HAP-1 (cell line): Measurements from ENCODE around the gene SDK1.

Experiments
- DNase-seq, 2 experiments: peaks; one replicate each; pipeline ENCODE4 v3.0.0-alpha.2; 2016 to 2020; ENCODE audit warnings: low spot score in 2 of 2
- H3K27me3 ChIP-seq: fragments of 250-450 bp; sonication (Bioruptor Pico); 2 replicates; pipeline ENCODE4 v1.5.1; 2020; ENCODE audit warnings: low read depth, mild to moderate bottlenecking, moderate library complexity
- H3K36me3 ChIP-seq: fragments of 250-450 bp; sonication (Bioruptor Pico); replicated peaks from 2 replicates; pipeline ENCODE4 v1.5.1; 2020; ENCODE audit warnings: mild to moderate bottlenecking
- H3K4me1 ChIP-seq: fragments of 250-450 bp; sonication (Bioruptor Pico); 2 replicates; pipeline ENCODE4 v1.5.1; 2020; ENCODE audit warnings: mild to moderate bottlenecking
- H3K4me3 ChIP-seq: fragments of 250-450 bp; sonication (Bioruptor Pico); 2 replicates; pipeline ENCODE4 v1.5.1; 2020; ENCODE audit warnings: mild to moderate bottlenecking, moderate library complexity
- H3K9me3 ChIP-seq: fragments of 250-450 bp; sonication (Bioruptor Pico); 2 replicates; pipeline ENCODE4 v1.5.1; 2020; ENCODE audit warnings: mild to moderate bottlenecking, moderate library complexity
- in situ Hi-C: fragments of 300-500 bp; cut with MboI; formaldehyde crosslinking; loops from 3 replicates; pipeline ENCODE4 v1.14.3; 2020; ENCODE audit warnings: low sequenced_read_pairs, inconsistent platforms, mixed read lengths

SDK1 gene

GRCh38 chr7:3606436-3606835 lies 305.4 kb downstream of the SDK1 start:
- H3K27me3 ChIP-seq: no peaks in the 10 kb centered on the region
- in situ Hi-C loops: no loop called here
- DNase-seq: no peak
- no peaks in the 10 kb centered on the region for H3K4me1 ChIP-seq
- no peak overlapping the region for H3K4me3 ChIP-seq
- H3K9me3 ChIP-seq: no peaks in the 10 kb centered on the region
- H3K36me3 ChIP-seq: no peaks in the 10 kb centered on the region

DNA sequence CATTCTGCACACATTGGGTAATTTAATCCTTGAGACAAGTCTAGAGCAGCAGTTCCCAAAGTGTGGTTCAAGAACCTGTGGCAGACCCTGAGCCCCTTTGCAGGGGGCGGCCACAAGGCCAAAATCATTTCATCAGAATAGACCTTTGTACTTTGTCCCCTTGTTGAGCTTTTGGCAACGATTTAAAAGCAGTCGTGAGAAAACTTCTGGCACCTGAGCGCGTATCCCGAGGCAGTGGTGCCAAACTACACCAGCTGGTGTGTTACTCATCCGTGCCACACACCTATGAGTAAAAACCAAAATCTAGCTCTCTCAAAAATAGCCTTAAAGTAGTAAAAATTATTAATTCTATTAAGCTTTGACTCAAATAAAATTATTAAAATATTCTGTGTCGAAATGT lies 306.8 kb downstream of the SDK1 start:
- H3K9me3 ChIP-seq: no peaks in the 10 kb centered on the region; the same call in 1 of the 2 replicates
- H3K36me3 ChIP-seq: no peaks in the 10 kb centered on the region
- in situ Hi-C loops: no loop called here
- no peaks in the 10 kb centered on the region for H3K4me1 ChIP-seq
- no peak overlapping the region for H3K4me3 ChIP-seq
- DNase-seq: no peak
- H3K27me3 ChIP-seq: no peaks in the 10 kb centered on the region

DNA sequence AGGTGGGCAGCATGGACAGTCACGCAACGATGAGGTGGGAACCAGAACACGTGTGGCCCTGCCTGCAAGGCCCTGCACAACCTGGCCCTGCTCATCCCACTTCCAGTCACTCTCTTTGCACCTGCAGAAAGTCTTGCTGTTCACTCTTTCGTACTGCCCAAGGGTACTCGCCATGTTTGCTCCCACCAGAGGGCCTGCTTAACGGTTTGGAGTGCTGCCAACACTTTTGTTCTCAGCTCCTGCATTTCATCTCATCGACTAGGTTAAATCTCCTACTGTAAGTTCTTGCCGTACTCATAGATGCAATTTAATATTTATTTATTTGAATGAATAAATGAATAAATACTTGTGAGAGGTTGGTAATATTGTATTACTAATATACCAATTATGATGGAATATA lies 315.3 kb downstream of the SDK1 start:
- H3K9me3 ChIP-seq: no peaks in the 10 kb centered on the region; the same call in 1 of the 2 replicates
- H3K27me3 ChIP-seq: no peaks in the 10 kb centered on the region
- no peak overlapping the region for H3K4me3 ChIP-seq
- in situ Hi-C loops: no loop called here
- no peaks in the 10 kb centered on the region for H3K36me3 ChIP-seq
- DNase-seq: no peak
- H3K4me1 ChIP-seq: no peaks in the 10 kb centered on the region

- no peaks in the 10 kb centered on the region for H3K27me3 ChIP-seq
- H3K4me1 ChIP-seq: no peaks in the 10 kb centered on the region
- in situ Hi-C loops: no loop called here
- no peak overlapping the region for H3K4me3 ChIP-seq
- H3K36me3 ChIP-seq: no peaks in the 10 kb centered on the region
- H3K9me3 ChIP-seq: no peaks in the 10 kb centered on the region
- DNase-seq: no peak
These were observed 329.0 kb downstream of the SDK1 start for GRCh38 chr7:3630081-3630480.

- Histone ChIP-seq H3K36me3 (no peaks in the 10 kb centered on the region), H3K9me3 (no peaks in the 10 kb centered on the region), H3K4me3 (no peak overlapping the region), H3K27me3 (no peaks in the 10 kb centered on the region), H3K4me1 (no peaks in the 10 kb centered on the region)
- in situ Hi-C loops: no loop called here
- DNase-seq: no peak
These were observed 333.3 kb downstream of the SDK1 start for GRCh38 chr7:3634396-3634795.

DNA sequence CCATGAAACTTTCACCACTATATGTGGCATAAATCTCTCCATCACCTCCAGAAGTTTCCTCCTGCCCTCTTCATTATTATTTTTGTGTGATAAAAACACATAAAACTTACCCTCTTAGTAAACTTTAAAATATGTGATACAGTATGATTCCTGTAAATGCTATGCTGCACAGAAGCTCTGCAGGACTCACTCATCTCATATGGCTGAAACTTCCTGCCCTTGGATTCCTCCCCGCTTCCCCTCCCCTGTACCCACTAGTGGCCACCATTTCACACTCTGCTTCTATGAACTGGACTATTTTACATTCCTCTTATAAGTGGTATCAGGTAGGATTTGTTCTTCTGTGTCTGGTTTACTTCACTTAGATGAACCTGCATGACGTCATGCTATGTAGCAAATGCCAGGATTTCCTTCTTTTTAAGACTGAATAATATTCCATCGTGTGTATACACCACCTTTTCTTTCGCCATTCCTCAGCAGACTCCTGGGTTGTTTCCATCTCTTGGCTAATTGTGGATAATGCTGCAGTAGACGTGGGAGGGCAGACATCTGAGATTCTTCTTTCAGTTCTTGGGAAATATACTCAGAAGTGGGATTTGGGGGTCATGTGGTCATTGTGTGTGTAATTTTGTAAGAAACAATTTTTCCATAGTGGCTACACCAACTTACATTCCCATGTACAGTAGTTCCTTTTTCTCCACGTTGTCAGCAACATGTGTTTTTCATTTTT lies 335.2 kb downstream of the SDK1 start:
- Histone ChIP-seq H3K9me3 (no peaks in the 10 kb centered on the region), H3K36me3 (no peaks in the 10 kb centered on the region), H3K4me3 (no peak overlapping the region), H3K27me3 (no peaks in the 10 kb centered on the region), H3K4me1 (no peaks in the 10 kb centered on the region)
- DNase-seq: no peak
- in situ Hi-C loops: no loop called here

GRCh38 chr7:3639253-3639652 lies 338.2 kb downstream of the SDK1 start:
- H3K27me3 ChIP-seq: no peaks in the 10 kb centered on the region
- in situ Hi-C loops: no loop called here

DNA sequence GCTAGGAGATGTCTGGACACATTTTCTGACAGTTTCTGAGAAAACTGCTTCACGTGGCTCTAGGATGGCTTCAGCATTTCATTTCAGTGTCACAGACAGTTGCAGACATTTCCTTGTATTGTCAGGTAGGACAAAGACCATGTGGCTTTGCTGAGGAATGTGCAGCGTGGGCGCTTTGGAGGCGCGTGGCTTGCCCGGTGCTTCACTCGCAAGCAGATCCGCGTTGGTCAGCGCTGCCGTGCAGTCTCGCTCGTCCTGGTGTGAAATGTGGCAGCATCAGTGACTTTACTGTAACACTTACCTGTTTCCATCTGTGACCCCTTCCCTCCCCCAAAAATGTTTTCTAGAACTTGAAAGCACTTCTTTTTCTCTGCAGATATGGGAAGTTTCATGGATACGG lies 340.5 kb downstream of the SDK1 start:
- H3K36me3 ChIP-seq: no peaks in the 10 kb centered on the region
- in situ Hi-C loops: no loop called here
- DNase-seq: no peak
- no peaks in the 10 kb centered on the region for H3K9me3 ChIP-seq
- no peaks in the 10 kb centered on the region for H3K4me1 ChIP-seq
- no peaks in the 10 kb centered on the region for H3K27me3 ChIP-seq
- H3K4me3 ChIP-seq: no peak overlapping the region

More at GRCh38 chr7:3639253-3639652, 338.2 kb downstream of the SDK1 start:
- Histone ChIP-seq H3K4me1 (no peaks in the 10 kb centered on the region), H3K36me3 (no peaks in the 10 kb centered on the region), H3K9me3 (no peaks in the 10 kb centered on the region), H3K4me3 (no peak overlapping the region)
- DNase-seq: no peak

DNA sequence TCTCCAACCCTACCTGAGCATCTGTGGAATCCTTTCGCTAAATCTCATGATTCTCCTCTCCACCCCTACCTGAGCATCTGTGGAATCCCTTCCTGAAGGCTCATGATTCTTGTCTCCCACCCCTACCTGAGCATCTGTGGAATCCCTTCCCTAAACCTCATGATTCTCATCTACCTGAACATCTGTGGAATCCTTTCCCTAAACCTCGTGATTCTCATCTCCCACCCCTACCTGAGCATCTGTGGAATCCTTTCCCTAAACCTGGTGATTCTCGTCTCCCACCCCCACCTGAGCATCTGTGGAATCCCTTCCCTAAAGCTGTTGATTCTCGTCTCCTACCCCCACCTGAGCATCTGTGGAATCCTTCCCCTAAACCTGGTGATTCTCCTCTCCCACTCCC lies 342.0 kb downstream of the SDK1 start:
- no peaks in the 10 kb centered on the region for H3K27me3 ChIP-seq
- no peaks in the 10 kb centered on the region for H3K36me3 ChIP-seq
- in situ Hi-C loops: no loop called here
- no peaks in the 10 kb centered on the region for H3K4me1 ChIP-seq
- no peak overlapping the region for H3K4me3 ChIP-seq
- H3K9me3 ChIP-seq: no peaks in the 10 kb centered on the region
- no peak for DNase-seq

DNA sequence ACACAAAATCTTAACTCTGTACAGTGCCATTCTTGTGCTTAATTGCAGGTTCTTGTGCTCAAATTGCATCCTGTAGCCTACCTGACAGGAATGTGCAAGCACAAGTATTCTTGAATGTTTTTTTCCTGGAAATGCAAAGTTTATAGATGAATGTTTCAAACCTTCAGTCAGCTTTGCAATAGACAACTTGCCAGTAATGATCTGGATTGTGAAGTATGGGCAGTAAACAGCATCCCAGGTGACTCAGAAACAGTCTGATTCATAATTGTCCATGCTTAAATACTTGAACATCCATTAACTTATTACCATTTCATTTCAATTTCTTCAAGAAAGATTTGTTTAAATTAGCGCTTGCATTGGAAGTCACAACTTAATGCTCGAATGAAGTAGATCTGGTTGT lies 347.2 kb downstream of the SDK1 start:
- DNase-seq: no peak
- no peaks in the 10 kb centered on the region for H3K36me3 ChIP-seq
- no peaks in the 10 kb centered on the region for H3K9me3 ChIP-seq
- no peak overlapping the region for H3K4me3 ChIP-seq
- no peaks in the 10 kb centered on the region for H3K4me1 ChIP-seq
- no peaks in the 10 kb centered on the region for H3K27me3 ChIP-seq
- in situ Hi-C loops: no loop called here

- no peaks in the 10 kb centered on the region for H3K9me3 ChIP-seq
- no peaks in the 10 kb centered on the region for H3K27me3 ChIP-seq
- no peak overlapping the region for H3K4me3 ChIP-seq
- no peaks in the 10 kb centered on the region for H3K4me1 ChIP-seq
- H3K36me3 ChIP-seq: no peaks in the 10 kb centered on the region
- DNase-seq: no peak
- in situ Hi-C loops: no loop called here
These were observed 348.2 kb downstream of the SDK1 start for GRCh38 chr7:3649250-3649649.

DNA sequence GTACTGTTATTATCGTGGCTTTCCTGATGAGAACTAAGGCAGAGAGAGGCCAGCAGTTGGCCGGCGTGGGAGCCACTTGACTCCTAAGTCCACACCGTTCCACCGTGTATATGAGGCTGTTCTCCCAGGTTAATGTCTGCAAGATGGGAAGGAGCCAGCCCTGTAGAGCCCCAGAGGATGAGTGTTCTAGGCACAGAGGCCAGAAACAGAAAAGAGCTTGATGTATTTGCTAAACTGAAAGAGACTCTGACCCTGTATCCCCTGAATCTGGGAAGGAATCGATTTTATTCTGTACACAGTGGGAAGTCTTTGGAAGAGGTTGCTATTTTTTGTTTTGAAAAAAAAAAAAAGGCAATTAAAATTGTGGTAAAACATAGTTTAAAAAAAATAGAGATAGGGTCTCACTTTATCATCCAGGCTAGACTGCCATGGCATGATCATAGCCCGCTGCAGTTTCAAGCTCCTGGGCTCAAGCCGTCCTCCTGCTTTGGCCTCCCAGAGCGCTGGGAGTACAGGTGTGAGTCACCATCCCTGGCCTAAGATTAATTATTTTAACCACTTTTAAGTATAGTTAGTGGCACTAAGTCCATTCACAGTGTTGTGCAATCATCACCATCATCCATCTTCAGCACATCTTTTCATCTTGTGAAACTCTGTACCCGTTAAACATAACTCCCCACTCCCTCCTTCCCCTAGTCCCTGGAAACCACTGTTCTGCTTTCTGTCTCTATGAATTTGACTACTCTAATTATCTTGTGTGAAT lies 348.8 kb downstream of the SDK1 start:
- H3K9me3 ChIP-seq: no peaks in the 10 kb centered on the region
- in situ Hi-C loops: no loop called here
- H3K27me3 ChIP-seq: no peaks in the 10 kb centered on the region
- H3K36me3 ChIP-seq: no peaks in the 10 kb centered on the region
- DNase-seq: no peak
- no peak overlapping the region for H3K4me3 ChIP-seq
- H3K4me1 ChIP-seq: no peaks in the 10 kb centered on the region

DNA sequence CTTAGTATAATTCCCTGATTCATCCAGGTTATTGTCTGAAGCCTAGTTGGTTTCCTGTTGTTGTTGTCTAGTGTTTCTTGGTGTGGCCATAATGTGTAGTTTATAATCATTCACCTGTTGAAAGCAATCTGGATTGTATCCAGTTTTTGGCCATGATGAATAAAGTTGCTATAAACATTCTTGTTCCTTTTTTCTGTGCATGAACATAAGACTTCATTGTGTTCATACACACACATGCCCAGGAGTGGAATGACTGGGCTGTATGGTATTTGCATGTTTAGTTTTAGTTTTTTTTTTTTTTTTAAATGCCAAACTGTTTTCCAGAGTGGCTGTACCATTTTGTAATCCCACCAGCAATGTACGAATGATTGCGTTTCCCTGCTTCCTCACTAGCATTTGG lies 349.8 kb downstream of the SDK1 start:
- in situ Hi-C loops: no loop called here
- DNase-seq: no peak
- no peak overlapping the region for H3K4me3 ChIP-seq
- H3K36me3 ChIP-seq: no peaks in the 10 kb centered on the region
- H3K4me1 ChIP-seq: no peaks in the 10 kb centered on the region
- no peaks in the 10 kb centered on the region for H3K27me3 ChIP-seq
- no peaks in the 10 kb centered on the region for H3K9me3 ChIP-seq

GRCh38 chr7:3655635-3656034 lies 354.6 kb downstream of the SDK1 start:
- no peaks in the 10 kb centered on the region for H3K9me3 ChIP-seq
- in situ Hi-C loops: no loop called here
- H3K4me3 ChIP-seq: no peak overlapping the region
- H3K36me3 ChIP-seq: no peaks in the 10 kb centered on the region
- DNase-seq: no peak
- H3K4me1 ChIP-seq: no peaks in the 10 kb centered on the region
- no peaks in the 10 kb centered on the region for H3K27me3 ChIP-seq
